Fibroblast of skin of left quadriceps (primary cell): ENCODE results near the gene CATSPERB.
A peak's percentile ranks its signal among the peaks of the same experiment; 100 is the strongest.
"Not testable (repeated sequence)": the region's sequence is repeated elsewhere in the genome, so short reads cannot be mapped to it uniquely, and the experiment has no call there.

Experiments used
- DNase-seq, 2 experiments: peaks; one replicate each; pipeline ENCODE4 v3.0.0-alpha.2; 2013; ENCODE audit warnings: low read depth in 2 of 2

The CATSPERB gene

GRCh38 chr14:91577632-91578233 lies 154.2 kb downstream of the CATSPERB start:
- no peak for DNase-seq

DNA sequence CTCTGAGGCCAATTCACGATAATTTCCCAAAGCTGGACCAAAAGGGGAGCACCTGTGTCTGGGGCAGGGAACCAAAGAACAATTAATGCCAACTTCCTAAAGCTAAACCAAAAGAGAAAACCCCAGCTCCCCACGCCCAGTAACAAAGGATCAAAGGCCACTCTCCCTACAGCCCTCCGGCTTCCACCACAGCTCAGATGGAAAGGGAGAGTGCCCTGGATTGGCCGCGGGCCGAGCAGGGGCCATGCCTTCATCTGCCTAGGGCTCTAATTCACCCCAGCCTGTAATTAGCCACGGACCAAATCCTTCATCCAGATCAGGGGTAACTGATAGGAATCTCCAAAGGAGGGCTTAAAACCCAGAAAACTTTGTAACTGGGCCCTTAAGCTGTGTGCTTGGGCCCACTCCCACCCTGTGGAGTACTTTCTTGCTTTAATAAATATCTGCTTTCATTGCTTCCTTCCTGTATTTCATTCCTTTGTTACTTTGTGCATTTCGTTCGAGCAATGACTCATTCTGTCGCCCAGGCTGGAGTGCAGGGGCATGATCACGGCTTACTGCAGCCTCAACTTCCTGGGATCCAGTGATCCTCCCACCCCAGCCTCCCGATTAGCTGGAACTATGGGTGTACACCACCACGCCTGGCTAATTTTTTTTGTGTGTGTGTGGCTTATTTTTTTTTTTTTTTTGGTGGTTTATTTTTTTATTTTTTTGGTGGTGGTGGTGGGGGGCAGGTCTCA lies 156.2 kb downstream of the CATSPERB start:
- no peak for DNase-seq

GRCh38 chr14:91573894-91574837 lies 157.7 kb downstream of the CATSPERB start:
- peak in 1 of 2 experiments; percentile 20 for DNase-seq

GRCh38 chr14:91573528-91573893 lies 158.4 kb downstream of the CATSPERB start:
- no peak for DNase-seq

- DNase-seq = no peak
Measured at GRCh38 chr14:91570021-91570420, 161.9 kb downstream of the CATSPERB start.

DNA sequence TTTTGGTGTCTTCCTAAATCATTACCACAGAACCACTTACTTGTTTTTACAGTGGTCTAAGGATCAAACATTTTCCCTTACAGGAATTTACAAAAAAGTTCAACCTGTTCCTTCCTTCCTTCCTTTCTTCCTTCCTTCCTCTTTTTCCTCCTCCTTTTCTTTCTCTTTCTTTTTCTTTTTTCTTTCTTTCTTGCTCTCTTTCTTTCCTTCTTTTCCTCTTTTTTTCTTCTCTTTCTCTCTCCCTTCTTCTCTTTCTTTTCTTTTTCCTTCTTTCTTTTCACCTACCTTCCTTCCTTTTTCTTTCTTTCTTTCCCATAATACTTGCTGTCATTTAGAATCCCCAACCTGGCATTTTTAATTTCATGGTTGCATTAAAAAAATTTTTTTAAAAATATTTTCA lies 162.6 kb downstream of the CATSPERB start:
- DNase-seq = no peak

- no peak for DNase-seq
Measured at GRCh38 chr14:91568626-91569025, 163.3 kb downstream of the CATSPERB start.

GRCh38 chr14:91567827-91568226 lies 164.1 kb downstream of the CATSPERB start:
- DNase-seq = not testable (repeated sequence)

- no peak for DNase-seq
Measured at GRCh38 chr14:91555531-91555930, 176.4 kb downstream of the CATSPERB start.

DNA sequence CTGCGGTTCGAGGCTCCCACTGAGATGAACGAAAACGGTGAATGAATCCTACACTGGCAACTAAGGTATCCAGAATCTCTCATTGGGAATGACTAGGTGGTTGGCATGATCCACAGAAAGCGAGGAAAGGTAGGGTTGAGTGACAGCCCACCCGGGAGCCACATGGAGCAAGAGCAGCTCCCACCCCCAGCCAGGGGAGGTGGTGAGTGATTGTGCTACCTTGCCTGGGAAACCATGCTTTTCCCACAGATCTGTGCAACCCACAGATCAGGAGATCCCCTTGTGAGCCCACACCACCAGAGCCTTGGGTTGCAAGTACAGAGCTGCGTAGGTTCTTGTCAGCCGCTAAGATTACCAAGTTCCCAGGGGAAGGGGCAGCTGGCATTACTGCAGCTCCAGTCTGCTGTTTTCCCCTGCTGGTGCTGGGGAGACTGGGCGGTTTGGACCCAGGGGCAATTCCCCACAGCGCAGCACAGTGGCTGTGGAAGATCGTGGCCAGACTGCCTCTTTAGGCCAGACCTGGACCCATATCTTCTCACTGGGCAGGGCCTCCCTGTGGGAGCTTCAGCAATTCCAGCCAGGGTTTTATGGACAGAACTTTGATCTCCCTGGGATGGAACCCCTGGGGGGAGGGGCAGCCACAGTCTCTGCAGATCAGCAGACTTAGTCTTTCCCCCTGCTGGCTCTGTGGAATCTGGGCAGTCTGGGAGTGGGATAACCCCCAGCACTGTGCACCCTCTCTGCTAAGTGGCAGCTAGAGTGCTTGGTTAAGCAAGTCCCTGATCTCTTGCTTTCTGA lies 177.2 kb downstream of the CATSPERB start:
- DNase-seq = no peak

- no peak for DNase-seq
Measured at GRCh38 chr14:91548108-91548507, 183.8 kb downstream of the CATSPERB start.

GRCh38 chr14:91545946-91546716 lies 185.8 kb downstream of the CATSPERB start:
- DNase-seq = no peak

- no peak for DNase-seq
Measured at GRCh38 chr14:91545204-91545603, 186.7 kb downstream of the CATSPERB start.

DNA sequence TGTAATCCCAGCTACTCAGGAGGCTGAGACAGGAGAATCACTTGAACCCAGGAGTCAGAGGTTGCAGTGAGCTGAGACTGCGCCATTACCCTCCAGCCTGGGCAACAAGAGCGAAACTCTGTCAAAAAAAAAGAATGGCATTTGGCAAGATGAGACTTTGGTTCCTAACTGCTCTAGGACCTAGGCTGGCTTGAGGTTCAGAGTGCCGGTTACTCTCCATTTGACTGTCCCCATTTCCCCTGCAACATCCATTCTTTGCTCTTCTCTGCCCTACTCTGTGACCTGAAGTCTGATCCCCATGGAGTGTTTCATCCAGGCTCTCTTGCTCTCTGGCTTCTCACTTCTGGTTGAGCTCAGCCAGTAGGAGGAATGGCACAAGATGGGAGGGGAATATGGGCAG lies 195.6 kb downstream of the CATSPERB start:
- DNase-seq = no peak

- DNase-seq = not testable (repeated sequence)
Measured at GRCh38 chr14:91534059-91534458, 197.8 kb downstream of the CATSPERB start.

DNA sequence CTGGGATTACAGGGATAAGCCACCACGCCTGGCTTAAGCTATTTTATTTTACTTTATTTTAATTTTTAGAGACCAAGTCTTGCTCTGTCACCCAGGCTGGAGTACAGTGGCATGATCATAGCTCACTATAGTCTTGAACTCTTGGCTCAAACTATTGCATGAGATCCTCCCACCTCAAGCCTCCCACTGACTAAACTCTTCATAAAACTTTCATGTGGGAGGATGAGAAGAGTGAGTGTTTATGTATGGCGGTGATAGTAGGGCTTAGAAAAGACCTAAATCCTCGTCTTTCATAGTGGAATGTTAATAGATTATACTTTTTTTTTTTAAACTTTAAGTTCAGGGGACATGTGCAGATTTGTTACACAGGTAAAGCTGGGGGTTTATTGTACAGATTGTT lies 198.3 kb downstream of the CATSPERB start:
- DNase-seq = no peak
